Right renal cortex interstitium (tissue), 3 donors: ENCODE data around the gene ADGRL1. TPM values are rescaled to one million over a fixed set of nuclear protein-coding genes. Genes with fewer than 3 reads are reported as not detected.
"Not testable (repeated sequence)": the region's sequence is repeated elsewhere in the genome, so short reads cannot be mapped to it uniquely, and the experiment has no call there.

Experiments
- DNase-seq, 3 donors: peaks; one replicate each; pipeline ENCODE4 v3.0.0-alpha.2; 2013; ENCODE audit warnings: low read depth in 3 of 3, low spot score in 2 of 3
- polyA plus RNA-seq, 3 donors: library from polyadenylated mRNA; unstranded; fragments of 120-200 nt; gene quantifications; one replicate each; pipeline ENCODE4 v1.2.1, GENCODE V29; 2013; ENCODE audit not compliant: insufficient read length in 3 of 3

Gene ADGRL1
- polyA plus RNA-seq, 3 donors: 30.9 to 37.7 (median 32.3) TPM

DNA sequence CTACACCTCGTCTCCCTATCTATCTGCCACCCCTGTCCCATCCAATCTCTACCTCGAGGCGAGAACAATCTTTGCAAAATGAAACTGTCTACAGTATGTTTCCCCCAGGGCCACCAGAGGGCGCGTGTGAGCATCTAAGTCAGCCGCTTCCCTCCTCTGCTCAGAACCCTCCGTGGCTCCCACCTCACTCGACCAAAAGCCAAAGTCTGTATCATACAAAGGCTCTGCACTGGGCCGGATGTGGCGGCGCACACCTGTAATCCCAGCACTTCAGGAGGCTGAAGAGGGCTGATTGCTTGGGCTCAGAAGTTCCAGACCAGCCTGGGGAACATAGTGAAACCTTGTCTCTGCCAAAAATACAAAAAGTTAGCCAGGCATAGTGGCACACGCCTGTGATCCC lies 9.9 kb downstream of the ADGRL1 start:
- not testable (repeated sequence) for DNase-seq

DNA sequence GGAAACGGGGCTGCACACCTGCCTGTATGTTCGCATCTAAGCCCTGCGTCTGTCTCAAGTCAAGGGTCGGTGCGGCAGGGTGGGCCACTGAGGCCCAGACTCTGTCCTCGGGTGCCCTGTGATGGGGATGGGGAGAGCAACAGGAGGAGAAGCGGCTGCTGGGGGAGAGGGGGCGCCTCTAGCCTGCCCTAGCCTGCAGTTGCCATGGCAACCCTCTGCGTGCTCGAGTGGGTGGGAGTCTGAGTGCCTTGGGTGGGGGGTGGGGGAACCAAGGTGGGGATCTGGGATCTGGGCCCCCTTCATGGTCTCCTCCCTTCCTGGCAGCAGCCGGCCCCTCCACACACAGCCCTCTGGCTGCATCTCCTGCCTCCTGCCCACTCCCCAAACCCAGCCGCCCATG lies 10.8 kb downstream of the ADGRL1 start:
- DNase-seq: not testable (repeated sequence)

DNA sequence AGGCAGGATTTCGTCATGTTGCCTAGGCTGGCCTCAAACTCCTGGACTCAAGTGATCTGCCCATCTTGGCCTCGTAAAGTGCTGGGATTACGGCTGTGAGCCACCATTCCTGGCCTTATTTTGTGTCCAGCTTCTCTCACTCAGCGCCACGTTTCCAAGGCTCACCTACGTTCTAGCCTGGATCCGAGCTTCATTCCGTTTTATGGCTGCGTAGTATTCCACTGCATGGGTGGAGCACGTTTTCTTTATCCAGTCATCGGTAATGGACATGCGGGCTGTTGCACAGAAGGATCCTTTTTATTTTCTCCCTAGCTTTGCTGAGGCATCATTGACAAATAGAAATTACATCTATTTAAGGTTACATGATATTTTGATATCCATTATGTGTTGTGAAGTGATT lies 16.6 kb downstream of the ADGRL1 start:
- DNase-seq: no peak

DNA sequence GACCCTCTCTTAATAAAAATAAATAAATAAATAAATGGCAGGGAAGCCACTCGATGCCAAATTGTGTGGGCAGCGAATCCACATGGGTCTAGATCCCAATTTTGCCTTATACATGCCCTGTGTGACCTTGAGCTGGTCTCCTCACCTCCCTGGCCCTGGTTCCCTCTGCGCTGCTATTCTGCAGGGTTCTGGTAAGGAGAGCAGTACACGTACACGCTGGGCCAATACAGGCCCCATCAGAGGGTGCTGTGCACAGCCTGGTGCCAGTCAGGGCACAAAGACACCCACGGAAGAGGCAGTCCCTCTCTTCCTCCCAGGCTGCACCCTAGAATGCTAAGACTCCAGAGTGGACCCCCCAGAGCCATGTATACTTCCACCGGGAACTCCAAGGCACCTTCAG lies 17.9 kb downstream of the ADGRL1 start:
- DNase-seq: not testable (repeated sequence)

DNA sequence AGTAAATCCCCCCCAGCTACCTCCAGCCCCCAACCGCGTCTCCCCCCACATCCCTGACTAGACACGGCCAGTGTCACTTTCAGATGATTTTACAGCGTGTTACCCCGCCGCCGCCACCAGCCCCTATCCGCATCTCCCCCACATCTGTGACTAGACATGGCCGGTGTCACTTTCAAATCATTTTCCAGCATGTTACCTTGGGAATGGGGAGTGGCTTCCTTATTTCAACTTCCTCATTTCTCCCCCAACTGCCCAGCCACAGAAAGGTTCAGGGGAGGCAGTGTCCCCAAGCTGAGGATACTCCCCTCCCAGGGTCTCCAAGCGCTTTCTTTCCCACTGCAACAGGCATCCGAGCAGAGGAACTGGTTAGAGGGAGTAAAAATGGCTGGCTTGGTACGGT lies 18.4 kb downstream of the ADGRL1 start:
- no peak for DNase-seq

DNA sequence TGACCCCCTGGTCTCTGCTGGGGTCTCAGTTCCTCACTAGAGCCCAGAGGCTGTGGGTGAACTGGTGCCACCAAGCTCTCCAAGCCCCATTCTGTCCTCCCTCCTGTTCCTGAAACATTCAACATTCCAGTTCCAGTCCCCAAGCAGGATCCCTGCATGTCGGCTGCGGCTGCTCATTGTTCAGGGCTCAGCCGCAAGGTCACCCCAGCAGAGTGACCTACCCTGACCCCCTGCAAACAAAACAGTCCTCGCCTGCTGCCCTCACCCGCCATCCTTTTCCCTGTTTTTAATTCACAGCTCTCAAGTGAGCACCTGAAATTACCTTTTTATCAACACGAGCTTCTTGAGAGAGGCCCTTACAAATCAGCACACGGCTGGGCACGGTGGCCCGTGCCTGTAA lies 19.3 kb downstream of the ADGRL1 start:
- DNase-seq: not testable (repeated sequence)

DNA sequence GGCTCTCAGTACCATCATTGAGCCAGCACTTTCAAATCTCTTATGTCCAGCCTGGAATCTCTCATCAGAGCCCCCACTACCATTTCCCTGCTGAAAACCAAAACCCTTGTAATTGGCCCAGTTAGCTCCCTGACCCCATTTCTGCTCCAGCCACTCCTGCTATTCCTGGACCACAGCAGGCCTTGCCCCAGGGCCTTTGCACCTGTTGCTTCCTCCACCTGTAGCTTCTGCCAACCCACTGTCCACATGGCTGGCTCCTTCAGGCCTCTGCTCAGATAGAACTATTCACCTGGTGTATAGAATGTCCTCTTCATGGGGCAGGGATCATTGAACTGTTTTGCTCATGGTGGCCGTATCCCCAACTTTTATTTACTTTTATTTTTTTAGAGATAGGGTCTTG lies 20.3 kb downstream of the ADGRL1 start:
- not testable (repeated sequence) for DNase-seq

DNA sequence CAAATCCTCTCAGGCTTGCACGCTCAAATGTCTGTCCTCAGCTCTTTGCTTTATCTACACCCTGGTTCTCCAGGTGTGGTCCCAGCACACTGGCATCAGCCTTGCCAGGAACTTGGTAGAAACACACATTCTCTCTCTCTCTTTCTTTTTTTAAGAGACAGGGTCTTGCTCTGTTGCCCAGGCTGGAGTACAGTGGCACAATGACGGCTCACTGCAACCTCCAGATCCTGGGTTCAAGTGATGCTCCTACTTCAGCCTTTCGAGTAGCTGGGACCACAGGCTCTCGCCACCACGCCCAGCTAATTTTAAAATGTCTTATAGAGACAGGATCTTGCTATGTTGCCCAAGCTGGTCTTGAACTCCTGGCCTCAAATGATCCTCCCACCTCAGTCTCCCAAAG lies 20.8 kb downstream of the ADGRL1 start:
- no peak for DNase-seq

DNA sequence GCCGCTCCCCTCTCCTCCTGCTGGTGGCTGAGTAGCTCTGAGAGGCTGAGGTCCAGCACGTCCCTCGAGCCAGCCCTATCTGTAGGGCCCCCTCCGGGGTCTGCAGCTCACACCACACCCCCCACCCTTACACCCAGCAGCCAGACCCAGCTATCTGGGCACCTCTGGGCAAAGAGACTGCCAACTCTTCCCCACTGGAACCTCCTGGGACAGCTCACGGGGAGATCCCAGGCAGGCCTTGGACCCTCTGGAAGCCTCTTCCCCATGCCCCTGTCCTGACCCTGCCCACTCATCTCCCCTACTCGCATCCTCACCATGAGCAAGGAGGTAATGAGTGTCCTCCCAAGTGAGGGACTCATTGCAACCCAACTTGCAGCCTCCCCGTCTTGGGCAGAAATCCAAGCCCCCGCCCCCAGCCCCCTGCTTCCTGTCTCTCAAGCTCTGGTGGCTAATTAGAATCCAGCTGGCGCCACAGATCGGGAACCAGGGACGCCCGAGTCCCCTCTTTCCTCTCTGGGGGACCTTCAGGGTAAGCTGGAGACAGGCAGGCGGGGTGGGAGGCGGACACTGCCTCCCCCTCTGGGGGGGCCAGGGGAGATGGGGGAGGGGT lies 22.1 kb downstream of the ADGRL1 start:
- DNase-seq: no peak

DNA sequence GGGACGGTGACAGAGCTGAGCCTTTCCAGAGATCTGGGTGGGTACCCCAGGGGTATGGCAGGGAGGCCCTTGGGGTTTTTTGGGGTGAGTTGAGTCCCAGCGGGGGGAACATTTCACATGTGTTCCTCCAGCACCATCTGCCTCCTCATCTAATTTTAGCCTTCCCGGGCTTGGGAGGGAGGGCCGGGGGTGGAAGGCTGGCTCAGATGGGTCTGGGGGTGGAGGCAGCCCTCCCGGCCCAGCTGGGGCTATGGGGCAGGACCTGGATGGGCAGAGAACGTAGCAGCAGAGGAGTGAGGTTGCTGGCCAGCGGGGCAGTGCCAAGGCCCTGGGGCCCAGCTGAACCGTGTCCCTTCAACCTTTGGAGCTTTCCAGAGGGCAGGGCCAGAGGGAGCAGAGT lies 23.5 kb downstream of the ADGRL1 start:
- DNase-seq: no peak

DNA sequence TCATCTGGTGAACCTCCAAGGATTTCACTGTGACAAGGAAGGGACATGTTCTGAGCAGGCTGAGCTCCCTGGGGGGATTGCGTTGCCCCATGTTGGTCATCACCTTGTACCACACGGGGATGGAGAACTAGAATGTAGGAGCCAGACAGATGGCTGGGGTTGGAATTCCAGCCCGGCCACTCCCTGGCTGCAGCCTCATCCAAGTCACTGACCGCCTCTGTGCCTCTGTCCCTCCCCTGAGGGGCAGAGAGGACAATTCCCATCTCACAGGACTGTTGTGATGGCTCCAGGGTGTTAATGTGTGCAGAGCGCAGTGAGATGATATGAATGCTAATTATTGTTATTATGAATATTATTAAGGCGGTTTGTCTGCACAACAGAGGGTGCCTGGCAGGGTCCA lies 24.1 kb downstream of the ADGRL1 start:
- no peak for DNase-seq

DNA sequence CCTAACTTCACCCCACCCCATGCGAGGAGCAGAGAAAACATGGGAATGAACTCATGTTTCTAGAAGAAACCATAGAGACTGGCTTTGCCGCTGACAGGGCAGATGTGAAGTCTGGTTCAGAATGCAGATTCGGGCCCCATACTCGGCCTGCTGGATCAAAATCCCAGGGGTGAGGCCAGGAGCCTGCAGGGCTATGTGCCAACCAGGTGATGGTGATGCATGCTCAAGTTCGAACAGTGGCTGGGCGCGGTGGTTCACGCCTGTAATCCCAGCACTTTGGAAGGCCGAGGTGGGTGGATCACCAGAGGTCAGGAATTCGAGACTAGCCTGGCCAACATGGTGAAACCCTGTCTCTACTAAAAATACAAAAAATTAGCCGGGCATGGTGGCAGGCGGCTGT lies 24.8 kb downstream of the ADGRL1 start:
- DNase-seq: not testable (repeated sequence)

DNA sequence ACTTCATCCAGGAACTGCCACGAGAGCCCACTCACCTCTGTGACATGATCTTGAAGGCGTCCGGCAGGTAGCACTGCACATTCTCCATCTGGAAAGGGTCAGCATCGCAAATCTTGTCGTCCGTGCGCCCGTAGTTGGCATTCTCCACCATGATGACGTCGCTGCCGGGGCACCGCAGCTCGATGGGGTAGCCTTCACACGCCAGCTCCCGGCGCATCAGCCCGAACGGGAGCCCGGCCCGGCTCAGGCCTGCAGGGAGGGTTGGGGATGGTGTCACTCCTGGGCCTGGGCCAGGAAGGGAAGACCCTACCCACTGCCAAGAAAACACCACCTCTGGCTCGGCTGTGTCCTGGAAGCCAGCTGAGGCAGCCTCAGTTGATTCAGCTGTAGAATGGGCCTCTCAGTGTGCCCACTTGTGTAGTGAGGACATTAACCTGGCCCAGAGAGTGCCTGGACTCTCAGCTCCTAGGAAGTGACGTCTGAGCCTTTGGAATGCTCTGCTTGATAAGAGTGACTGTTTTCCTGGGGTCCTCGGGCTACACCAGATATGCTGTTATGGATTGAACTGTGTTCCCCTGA lies 28.4 kb downstream of the ADGRL1 start:
- no peak for DNase-seq

DNA sequence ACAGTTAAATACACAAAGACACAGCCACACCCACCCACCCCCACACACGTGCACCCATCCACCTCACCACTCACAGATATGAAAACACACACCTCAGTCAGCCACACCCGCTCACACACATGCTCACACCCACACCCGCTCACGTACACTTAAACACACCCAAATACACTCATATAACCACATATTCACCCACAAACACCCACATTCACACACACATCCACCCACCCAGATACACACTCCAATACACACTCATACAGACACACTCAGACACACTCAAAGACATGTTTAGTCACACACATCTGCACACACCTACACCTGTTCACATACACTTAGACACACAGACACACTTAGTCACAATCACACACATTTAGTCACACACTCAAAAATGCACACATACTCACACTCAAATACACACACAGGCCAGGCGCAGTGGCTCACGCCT lies 30.6 kb downstream of the ADGRL1 start:
- DNase-seq: no peak

DNA sequence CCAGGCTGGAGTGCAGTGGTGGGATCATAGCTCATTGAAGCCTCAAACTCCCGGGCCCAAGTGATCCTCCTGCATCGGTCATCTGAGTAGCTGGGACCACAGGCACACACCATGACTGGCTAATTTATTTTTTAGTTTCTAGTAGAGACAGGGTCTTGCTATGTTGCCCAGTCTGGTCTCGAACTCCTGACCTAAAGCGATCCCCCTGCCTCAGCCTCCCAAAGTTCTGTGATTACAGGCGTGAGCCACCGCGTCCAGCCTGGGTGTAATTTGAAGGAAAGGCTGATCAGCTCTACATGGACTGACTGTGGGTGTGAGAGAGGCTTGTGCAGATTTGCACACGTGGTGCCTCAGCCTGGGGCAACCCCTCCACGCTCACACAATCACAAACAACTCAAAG lies 31.1 kb downstream of the ADGRL1 start:
- DNase-seq: no peak

DNA sequence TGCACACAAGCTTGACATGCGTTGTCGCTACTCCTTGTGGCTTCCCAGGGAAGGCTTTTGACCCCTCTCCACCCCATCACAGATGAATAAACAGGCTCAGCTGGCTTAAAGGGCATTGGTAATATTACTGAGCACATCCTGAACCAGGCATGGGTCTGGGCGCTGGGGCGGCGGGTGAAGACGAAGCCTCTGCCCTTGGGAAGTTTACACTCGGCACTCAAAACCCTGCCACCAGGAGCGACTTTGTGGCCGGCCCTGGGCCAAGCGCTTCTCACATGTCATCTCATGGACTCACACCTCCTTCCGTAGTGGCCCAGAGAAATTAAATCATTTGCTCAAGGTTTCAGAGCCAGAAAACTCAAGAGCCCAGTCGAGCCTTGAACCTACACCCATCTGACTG lies 37.0 kb downstream of the ADGRL1 start:
- no peak for DNase-seq

DNA sequence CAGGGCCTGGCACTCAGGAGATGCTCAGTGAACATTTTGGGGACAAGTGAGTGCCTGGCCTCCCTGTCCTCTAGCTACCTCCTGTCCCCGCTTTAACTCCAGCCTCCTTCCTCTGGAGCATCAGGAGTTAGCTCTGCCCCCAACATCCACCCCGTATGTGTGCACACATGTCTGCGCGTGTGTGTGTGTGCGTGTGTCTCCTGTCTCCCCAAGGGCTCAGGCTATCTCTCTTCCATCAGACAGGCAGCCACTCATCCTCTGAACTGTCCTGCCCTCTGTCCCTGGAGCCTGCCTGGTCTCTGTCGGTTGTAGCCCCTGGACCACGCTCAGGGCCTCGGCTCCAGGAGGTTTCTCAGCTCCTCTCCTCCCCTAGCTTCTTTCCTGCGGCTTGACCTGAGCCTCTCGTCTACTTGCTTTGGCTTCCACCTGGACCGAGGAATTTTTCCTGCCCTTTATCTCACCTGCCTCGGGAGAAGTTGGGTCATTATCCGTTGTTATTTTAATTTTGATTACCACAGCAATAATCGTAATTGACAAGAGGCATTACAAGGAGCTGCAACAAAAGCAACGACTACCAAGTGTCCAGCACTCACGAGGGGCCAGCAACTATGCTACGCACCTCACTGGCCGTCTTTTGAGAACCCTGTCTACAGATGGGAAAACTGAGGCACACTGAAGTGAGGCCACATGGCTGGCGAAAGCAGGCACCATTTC lies 37.6 kb downstream of the ADGRL1 start:
- DNase-seq: no peak

DNA sequence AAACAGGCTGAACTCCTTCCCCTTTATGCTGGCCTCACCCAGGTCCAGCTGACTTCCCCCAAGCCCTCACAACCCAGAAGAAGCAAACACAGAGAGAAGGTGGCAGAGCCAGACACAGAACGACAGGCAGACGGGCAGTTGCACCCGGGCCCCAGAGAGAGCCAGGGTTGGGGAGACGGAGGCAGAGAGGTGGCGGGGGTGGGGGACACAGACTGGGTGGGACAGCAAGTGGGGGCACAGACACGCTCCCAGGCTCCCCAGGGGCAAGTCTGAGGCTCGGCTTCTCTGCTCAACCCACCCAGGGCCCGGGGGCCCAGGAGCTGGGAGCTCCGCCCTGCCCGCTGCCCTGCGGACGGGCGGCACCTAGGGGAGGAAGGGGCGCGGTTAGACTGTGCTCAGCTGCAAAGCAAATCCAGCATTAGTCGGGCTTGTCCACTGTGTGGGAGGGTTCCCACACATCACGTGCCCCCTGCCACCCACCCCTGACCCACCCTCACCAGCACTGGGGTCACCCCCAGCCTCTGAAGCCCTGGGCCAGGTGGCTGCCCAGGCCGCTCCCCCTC lies 38.3 kb downstream of the ADGRL1 start:
- no peak for DNase-seq

DNA sequence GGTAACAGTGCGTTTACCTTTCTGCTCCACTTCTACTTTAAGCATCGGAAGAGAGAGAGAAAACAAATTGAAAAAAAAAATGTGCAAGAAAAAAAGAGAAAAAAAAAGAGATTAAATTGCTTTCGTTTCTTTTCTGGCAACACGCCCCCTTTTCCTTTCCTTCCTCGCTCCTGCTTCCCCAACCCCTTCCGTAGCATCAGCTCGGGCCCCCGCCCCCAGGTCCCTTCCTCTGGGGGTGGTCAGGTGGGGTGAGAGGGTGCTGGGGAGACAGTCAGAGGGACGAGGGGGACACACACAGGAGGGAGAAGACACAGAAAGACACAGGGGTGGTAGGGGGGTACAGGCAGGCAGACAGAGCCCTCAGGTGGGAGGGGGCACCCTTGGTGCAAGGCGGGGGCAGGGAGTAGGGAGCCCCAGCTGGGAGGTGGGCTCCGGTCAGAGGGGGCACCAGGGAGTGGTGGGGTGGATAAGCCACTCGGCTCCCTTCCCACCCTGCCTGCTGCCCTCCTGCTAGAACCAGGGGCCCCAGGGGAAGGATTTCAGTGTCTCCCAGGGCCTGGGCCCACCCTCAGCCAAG lies 38.9 kb downstream of the ADGRL1 start:
- DNase-seq: no peak

DNA sequence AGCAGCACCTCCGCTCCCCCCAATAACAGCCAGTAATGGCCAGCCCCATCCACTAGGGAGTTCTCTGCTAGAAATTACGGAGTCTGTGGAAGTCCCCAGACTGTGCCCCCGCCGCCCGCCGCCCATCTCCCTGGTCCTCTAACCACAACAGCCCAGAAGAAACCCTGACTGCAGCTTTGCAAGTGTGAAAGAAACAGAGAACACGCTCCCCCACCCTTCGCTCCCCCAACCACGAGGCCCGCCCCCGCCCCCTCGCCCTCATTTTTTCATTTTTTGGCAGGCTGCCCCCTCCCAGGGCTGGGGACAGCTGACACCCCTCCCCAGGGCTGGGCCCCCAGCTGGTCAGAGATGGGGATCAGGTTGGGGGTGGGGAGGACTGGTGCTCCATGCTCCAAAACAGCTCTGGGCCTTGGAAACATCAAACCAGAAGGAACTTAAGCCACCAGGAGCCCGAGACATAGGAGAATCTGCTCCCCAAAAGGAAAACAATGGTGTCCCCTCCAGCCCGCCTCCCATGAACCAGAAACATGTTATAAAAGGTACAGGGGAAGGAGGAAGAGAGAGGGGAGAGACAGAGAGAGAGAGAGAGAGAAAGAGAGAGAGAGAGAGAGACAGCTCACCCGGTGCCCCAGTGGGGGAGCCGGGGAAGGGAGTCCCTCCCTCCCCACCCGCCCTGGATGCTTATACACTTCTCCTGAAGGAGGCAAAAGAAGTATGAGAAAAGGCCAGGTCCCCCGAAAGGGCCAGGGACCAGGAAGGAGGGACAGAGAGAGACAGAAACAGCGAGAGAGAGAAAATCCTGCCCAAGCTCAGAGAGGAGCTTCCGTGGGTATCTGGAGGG lies 39.8 kb downstream of the ADGRL1 start:
- no peak for DNase-seq
